ENCODE results near the gene CCSER2.

CCSER2 gene

DNA sequence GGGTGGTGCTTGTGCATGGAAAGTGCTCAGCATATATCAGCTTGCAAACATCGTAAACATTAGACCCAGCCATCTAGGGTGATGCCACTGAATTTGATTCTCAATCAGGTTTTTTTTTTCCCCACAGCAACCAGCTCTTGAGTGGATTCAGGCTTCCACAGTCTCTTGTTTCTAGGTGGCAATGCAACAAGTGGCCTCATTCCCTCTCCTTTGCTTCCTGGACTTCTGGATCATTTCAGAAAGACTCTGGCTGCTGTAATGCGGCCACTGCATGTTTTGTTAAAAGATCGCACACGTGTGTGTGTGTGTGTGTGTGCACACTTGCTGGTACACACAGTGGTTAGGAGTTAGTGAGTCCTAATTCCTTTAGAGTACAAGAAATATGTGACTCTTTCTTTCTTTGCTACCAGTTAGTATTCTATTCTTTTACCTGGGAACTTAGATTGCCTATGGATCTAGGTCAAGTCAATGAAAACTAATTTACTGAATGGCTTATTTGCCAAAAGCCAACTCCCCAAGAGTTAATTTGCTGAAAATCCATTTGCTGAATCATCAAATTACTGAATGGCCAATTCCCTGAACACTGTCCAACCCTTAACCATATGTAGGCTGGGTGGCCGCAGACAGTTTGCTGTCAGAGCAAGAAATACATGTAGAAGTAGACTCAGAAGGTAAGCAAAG lies 222.5 kb downstream of the CCSER2 start:
- no peak for DNase-seq

DNA sequence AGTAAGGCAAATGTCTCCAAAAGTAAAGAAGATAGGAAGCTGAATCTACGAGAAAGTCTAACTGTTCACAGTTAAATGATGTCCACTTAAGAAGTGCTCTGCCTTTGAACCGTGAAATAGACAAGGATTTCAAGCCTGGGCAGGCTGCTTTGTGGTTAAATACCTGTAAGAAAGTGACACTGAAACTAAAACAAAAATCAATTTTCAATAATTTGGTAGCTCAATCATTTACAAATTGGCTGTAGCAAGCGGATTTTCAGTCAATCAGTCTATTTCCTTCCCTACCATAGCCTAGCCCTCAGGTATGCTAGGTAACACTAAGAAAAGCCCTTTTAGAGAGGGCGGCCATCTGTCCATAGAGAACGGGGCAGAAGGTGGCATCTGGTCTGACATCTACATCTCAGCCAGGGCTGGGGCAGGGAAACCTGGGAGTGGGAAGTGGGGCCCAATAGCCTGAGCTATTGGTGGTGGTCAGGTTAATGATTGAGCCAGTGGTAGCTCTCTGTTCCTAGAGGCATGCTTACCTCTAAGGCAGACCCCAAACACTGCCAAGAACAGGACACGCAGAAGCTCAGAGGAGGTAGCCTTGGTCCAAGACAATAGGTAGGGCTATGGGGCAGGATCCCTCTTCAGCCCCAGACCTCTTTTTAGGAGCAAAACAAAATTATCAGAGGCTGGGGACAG lies 223.2 kb downstream of the CCSER2 start:
- no peak for DNase-seq

GRCh38 chr10:84552478-84552877 lies 224.1 kb downstream of the CCSER2 start:
- no peak for DNase-seq

DNA sequence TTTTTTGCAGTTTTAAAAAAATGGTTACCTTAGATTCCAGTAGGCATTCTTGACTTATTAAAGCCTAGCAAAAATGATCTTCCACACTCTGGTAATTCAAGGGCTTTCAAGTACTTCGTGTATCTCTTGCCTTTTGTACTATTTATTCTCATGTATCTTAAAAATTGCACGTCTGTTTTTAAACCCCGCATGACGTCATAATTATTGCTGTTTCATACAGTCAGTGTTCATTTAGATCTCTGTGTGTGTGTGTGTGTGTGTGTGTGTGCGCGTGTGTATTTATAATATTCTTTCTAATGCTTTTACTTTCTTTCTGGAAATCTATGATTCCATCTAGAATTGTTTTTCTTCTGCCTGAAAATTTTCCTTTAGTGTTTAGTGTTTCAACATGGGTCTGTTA lies 234.2 kb downstream of the CCSER2 start:
- DNase-seq, result no peak

DNA sequence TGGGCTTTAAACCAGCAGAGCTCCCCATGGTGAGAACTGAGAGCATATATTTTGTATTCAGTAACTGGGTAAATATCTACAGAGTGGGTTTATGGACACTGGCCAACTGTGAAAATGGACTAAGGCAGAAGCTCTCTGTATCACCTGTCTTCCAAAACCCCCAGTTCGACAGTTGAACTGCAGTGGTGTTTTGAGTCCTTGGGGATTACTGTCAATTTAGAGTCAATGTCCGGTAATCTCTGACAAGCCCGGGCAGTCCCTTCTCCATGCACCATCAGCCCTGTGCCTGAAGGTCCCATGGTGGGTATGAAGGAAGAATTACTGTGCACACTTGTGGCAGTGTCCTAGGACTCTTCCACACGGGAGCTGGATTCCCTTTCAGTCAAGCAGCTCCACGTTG lies 235.0 kb downstream of the CCSER2 start:
- DNase-seq, result no peak

GRCh38 chr10:84563868-84564267 lies 235.5 kb downstream of the CCSER2 start:
- DNase-seq, result no peak

DNA sequence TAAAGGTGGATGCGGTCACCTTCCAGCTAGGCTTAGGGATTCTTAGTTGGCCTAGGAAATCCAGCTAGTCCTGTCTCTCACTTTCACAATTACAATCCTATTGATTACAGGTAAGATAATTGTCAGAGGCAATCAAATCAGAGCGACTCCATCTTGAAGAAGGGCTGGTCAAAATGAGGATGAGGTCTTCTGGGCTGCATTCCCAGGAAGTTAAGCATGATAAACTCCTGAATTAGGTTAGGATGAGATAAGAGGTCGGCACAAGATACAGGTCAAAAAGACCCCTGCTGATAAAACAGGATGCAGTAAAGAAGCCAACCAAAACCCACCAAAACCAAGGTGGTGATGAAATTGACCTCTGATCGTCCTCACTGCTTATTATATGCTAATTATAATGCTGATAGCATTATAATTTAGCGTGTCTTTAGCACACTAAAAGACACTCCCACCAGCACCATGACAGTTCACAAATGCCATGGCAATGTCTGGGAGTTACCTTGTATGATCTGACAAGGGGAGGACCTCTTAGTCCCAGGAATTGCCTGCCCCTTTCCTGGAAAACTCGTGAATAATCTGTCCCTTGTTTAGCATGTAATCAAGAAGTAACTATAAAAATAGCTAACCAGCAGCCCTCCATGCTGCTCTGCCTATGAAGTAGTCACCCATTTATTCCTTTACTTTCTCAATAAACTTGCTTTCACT lies 237.6 kb downstream of the CCSER2 start:
- no peak for DNase-seq

DNA sequence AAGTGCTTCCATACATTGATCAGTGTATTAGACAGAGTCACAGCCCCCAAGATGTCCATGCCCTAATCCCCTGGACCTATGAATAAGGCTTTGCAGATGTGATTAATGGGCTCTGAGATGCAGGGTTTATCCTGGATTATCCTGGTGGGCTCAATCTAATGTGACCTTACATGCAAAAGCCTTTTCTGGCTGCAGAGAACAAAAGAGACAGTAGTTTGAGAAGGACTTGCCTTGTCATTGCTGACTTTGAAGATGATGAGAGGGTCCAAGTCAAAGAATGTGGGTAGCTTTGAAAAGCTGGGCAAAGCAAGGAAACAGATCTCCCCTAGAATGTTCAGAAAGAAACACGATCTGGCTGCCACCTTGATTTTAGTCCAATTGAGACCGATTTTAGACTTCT lies 238.7 kb downstream of the CCSER2 start:
- no peak for DNase-seq

All from RPMI8226 (cell line).